Fibroblast of lung (primary cell): ENCODE data around the gene FRY. TPM values are rescaled to one million over a fixed set of nuclear protein-coding genes. Genes with fewer than 3 reads are reported as not detected.

Experiments
- DNase-seq, 2 donors: peaks; one replicate each; pipeline versions ENCODE4 v3.0.0 to v3.0.0-alpha.2; 2010; ENCODE audit warnings: low read depth in 2 of 2
- H2AFZ ChIP-seq: 2 replicates; pipeline ENCODE4 v1.5.1; 2012; ENCODE audit warnings: low read length, control low read depth, inconsistent platforms
- H3K27ac ChIP-seq: 2 replicates; pipeline ENCODE4 v1.5.1; 2011; ENCODE audit warnings: low read length, control low read depth; ENCODE audit not compliant: insufficient read depth
- H3K27me3 ChIP-seq: 2 replicates; pipeline ENCODE4 v1.5.1; 2011; ENCODE audit warnings: mild to moderate bottlenecking, low read length; ENCODE audit not compliant: control insufficient read depth, insufficient read depth
- H3K36me3 ChIP-seq: 2 replicates; pipeline ENCODE4 v1.5.1; 2011; ENCODE audit warnings: low read length; ENCODE audit not compliant: control insufficient read depth, insufficient read depth
- H3K4me1 ChIP-seq: 2 replicates; pipeline ENCODE4 v1.5.1; 2011; ENCODE audit warnings: low read length; ENCODE audit not compliant: control insufficient read depth, insufficient read depth; ENCODE audit errors: extremely low read depth
- H3K4me2 ChIP-seq: 2 replicates; pipeline ENCODE4 v1.5.1; 2011; ENCODE audit warnings: low read length, control low read depth; ENCODE audit not compliant: insufficient read depth; ENCODE audit errors: extremely low read depth
- H3K4me3 ChIP-seq, 4 experiments: fragments of 200-600 bp in 1 of 4; sonication (generic) in 1 of 4; replicated peaks in 1 of 4; 2 replicates each; pipeline ENCODE4 v1.5.1; 2011 to 2016; ENCODE audit warnings: low read length in 4 of 4, low read depth in 3 of 4, mild to moderate bottlenecking in 3 of 4, control low read depth in 2 of 4, inconsistent platforms in 1 of 4, mixed read lengths in 1 of 4; ENCODE audit not compliant: insufficient read depth in 1 of 4; ENCODE audit errors: control extremely low read depth in 1 of 4
- H3K79me2 ChIP-seq: 2 replicates; pipeline ENCODE4 v1.5.1; 2012; ENCODE audit warnings: mild to moderate bottlenecking, low read length, inconsistent platforms; ENCODE audit not compliant: control insufficient read depth, insufficient read depth
- H3K9ac ChIP-seq: 2 replicates; pipeline ENCODE4 v1.5.1; 2011; ENCODE audit warnings: mild to moderate bottlenecking, low read length, control low read depth; ENCODE audit not compliant: insufficient read depth
- H3K9me3 ChIP-seq: 2 replicates; pipeline ENCODE4 v1.5.1; 2012; ENCODE audit warnings: low read depth, low read length; ENCODE audit not compliant: control insufficient read depth, insufficient read depth
- H4K20me1 ChIP-seq: 2 replicates; pipeline ENCODE4 v1.5.1; 2011; ENCODE audit warnings: low read length; ENCODE audit not compliant: control insufficient read depth, insufficient read depth; ENCODE audit errors: extremely low read depth
- EZH2 ChIP-seq: IDR thresholded peaks from 2 replicates; pipeline ENCODE4 v1.5.1; 2012; ENCODE audit warnings: low read length, control low read depth, mild to moderate bottlenecking; ENCODE audit errors: missing control alignments
- polyA plus RNA-seq, 2 donors: library from polyadenylated mRNA; depleted of rRNA in 1 of 2; stranded (reverse) in 1 of 2; unstranded in 1 of 2; fragments of >200 nt; gene quantifications; 2 replicates each; pipeline ENCODE4 v1.2.1, GENCODE V29; 2011 to 2012; ENCODE audit warnings: missing spikeins in 1 of 2
- total RNA-seq: library from RNA; depleted of rRNA; stranded (reverse); fragments of >200 nt; gene quantifications from 2 replicates; pipeline ENCODE4 v1.2.1, GENCODE V29; 2014
- TF ChIP-seq, protein P1 (sequence below), 2 donors: IDR thresholded peaks in 1 of 2; conservative IDR thresholded peaks in 1 of 2; 1 replicate in 1 of 2; 2 replicates in 1 of 2; pipeline ENCODE4 v1.5.1; 2011 to 2012; ENCODE audit warnings: low read length in 2 of 2, control low read depth in 1 of 2, inconsistent platforms in 1 of 2, low read depth in 1 of 2, mild to moderate bottlenecking in 1 of 2

Gene FRY
- total and polyA plus RNA-seq, 2 donors (not counting 1 experiment from before 2014, with no cell fraction given) = 8.8 to 18.3 TPM

DNA sequence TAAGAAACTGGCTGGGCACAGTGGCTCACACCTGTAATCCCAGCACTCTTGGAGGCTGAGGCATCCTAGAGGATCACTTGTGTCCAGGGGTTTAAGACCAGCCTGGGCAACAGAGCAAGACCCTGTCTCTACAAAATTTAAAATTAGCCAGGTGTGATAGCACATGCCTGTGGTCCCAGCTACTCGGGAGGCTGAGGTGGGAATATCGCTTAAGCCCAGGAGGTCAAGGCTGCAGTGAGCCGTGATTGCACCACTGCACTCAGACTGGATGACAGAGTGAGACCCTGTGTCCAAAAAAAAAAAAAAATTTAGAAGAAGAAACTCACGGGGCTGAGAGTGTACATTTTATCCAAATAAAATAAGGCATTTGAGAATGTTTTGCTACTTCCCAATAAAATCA is 224.7 kb downstream of the FRY start:
- Histone ChIP-seq H3K4me1 (peaks cover 3% of the 10 kb centered on the region), H3K79me2 (no peaks in the 10 kb centered on the region), H3K27me3 (no peaks in the 10 kb centered on the region), H3K4me2 (no peak overlapping the region), H3K27ac (no peak overlapping the region), H3K36me3 (peaks cover 2% of the 10 kb centered on the region), H3K9ac (no peak overlapping the region), H3K9me3 (no peaks in the 10 kb centered on the region), H2AFZ (no peak overlapping the region), H3K4me3 (no peak overlapping the region), H4K20me1 (no peaks in the 10 kb centered on the region)
- TF ChIP-seq EZH2 = no peak
- no peak for DNase-seq

DNA sequence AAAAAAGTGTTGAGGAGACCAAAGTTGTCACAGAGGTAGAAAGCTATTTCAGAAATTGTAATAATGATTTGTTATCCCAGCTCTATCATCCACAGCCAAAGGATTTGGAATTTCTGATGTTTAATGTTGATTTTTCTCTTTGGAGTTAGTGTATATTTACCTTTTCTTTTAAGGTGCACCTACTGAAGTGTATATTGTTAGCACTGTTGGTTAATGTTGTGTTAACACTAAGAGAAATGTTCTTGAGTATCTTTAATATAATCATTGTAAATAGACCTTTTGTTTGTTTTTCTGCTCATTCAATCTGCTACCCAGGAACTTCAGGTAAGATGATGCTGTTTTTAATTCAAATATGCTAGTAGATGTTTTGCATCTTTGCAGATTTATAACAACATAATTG is 226.1 kb downstream of the FRY start:
- Histone ChIP-seq H3K4me2 (no peak overlapping the region), H3K9ac (no peak overlapping the region), H3K36me3 (peaks cover 2% of the 10 kb centered on the region), H2AFZ (no peak overlapping the region), H3K9me3 (no peaks in the 10 kb centered on the region), H3K4me3 (no peak overlapping the region), H3K4me1 (peaks cover 8% of the 10 kb centered on the region), H4K20me1 (no peaks in the 10 kb centered on the region), H3K79me2 (no peaks in the 10 kb centered on the region), H3K27me3 (no peaks in the 10 kb centered on the region), H3K27ac (no peak overlapping the region)
- no peak for DNase-seq
- no peak for TF ChIP-seq EZH2
- TF ChIP-seq, protein P1, sequence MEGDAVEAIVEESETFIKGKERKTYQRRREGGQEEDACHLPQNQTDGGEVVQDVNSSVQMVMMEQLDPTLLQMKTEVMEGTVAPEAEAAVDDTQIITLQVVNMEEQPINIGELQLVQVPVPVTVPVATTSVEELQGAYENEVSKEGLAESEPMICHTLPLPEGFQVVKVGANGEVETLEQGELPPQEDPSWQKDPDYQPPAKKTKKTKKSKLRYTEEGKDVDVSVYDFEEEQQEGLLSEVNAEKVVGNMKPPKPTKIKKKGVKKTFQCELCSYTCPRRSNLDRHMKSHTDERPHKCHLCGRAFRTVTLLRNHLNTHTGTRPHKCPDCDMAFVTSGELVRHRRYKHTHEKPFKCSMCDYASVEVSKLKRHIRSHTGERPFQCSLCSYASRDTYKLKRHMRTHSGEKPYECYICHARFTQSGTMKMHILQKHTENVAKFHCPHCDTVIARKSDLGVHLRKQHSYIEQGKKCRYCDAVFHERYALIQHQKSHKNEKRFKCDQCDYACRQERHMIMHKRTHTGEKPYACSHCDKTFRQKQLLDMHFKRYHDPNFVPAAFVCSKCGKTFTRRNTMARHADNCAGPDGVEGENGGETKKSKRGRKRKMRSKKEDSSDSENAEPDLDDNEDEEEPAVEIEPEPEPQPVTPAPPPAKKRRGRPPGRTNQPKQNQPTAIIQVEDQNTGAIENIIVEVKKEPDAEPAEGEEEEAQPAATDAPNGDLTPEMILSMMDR (conservative IDR thresholded peaks at IDR 0.05 in 1 of 2, IDR thresholded peaks at IDR 0.05 in 1 of 2; ENCODE audit: low read depth in 1 of 2, low read length in 2 of 2) = no peak

DNA sequence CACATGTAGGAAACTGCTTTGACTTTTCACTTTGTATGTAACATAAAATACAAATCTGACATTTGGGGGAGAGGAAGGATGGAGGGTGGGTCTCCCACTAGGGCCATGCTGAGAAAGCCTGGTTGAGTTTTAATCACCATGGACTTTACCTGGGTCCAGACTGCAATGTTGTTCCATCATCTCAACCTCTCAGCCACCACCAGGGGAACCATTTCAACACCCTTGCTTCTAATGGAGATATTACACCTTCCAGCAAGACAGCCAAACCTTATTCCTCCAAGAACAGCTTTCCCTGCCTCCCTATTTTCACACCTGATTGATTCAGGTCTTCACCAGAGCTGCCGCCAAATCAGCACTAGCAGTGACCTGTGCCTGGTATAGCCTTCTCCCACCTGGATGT is 227.5 kb downstream of the FRY start:
- Histone ChIP-seq H3K9ac (no peak overlapping the region), H3K4me3 (no peak overlapping the region)

More for the DNA sequence above, 227.5 kb downstream of the FRY start:
- no peaks in the 10 kb centered on the region for H3K9me3 ChIP-seq
- no peak for DNase-seq
- H3K4me1 ChIP-seq = peaks cover 11% of the 10 kb centered on the region
- H4K20me1 ChIP-seq = no peaks in the 10 kb centered on the region
- no peak overlapping the region for H2AFZ ChIP-seq
- no peak overlapping the region for H3K27ac ChIP-seq
- TF ChIP-seq, protein P1 (conservative IDR thresholded peaks at IDR 0.05 in 1 of 2, IDR thresholded peaks at IDR 0.05 in 1 of 2; ENCODE audit: low read depth in 1 of 2, low read length in 2 of 2) = peak in 1 of 2 donors; percentile 3
- TF ChIP-seq EZH2 = no peak
- H3K27me3 ChIP-seq = no peaks in the 10 kb centered on the region
- peaks cover 2% of the 10 kb centered on the region for H3K36me3 ChIP-seq
- no peaks in the 10 kb centered on the region for H3K79me2 ChIP-seq
- no peak overlapping the region for H3K4me2 ChIP-seq
